Measurements from ENCODE around the gene LRRC61.

Gene LRRC61

DNA sequence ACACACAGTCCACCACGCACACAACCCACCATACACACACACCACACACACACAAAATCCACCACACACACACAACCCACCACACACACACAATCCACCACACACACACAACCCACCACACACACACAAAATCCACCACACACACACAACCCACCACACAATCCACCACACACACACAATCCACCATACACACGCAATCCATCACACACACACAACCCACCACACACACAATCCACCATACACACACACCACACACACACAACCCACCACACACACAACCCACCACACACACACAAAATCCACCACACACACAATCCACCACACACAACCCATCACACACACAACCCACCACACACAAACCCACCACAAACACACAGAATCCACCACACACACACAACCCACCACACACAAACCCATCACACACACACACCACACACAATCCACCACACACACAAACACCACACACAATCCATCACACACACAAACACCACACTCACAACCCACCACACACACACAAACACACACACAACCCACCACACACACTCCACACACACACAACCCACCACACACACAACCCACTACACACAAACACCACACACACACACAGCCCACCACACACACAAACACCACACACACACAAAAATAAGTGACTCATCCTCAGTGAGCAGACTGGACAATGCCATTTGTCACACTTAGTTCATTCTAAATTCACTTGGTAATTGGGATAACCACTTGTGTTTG is 36.6 kb downstream of the LRRC61 start:
- TF ChIP-seq TCF12 (IDR thresholded peaks at IDR 0.05; ENCODE audit: low read depth): no peak

DNA sequence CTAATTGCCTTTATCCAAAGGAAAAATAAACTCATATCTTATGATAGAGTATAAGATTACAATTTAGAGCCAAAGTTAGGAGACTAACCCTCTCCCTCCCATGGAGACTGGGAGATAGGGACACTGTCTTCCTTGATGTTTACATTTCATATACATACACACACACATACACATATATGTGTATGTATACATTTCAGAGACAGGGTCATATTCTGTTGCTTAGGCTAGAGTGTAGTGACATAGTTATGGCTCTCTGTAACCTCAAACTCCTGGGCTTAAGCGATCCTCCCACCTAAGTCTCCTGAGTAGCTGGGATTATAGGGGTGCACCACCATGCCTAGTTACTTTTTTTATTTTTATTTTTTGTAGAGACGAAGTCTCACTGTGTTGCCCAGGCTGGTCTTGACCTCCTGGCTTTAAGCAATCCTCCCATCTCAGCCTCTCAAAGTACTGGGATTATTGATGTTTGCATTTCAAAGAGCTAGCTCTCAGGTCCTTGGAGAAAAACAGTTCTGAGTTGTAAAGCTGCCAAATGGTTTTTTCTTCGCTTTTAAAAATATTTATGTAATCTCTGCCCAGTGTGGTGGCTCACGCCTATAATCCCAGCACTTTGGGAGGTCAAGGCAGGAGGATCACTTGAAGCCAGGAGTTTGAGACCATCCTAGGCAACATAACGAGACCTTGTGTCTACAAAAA is 37.4 kb downstream of the LRRC61 start:
- TF ChIP-seq FOXM1 (IDR thresholded peaks at IDR 0.05; ENCODE audit: borderline replicate concordance, low read depth): no peak
- TF ChIP-seq, protein P1, sequence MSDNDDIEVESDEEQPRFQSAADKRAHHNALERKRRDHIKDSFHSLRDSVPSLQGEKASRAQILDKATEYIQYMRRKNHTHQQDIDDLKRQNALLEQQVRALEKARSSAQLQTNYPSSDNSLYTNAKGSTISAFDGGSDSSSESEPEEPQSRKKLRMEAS (IDR thresholded peaks at IDR 0.05): no peak
- TF ChIP-seq EP300 (IDR thresholded peaks at IDR 0.05; ENCODE audit: borderline replicate concordance): no peak
- no peak for TF ChIP-seq CREB1 (IDR thresholded peaks at IDR 0.05; ENCODE audit: low read depth)
- TF ChIP-seq TAF1 (IDR thresholded peaks at IDR 0.05; ENCODE audit: low read depth): no peak
- no peak for TF ChIP-seq YY1 (IDR thresholded peaks at IDR 0.05; ENCODE audit: low read depth)
- no peak for TF ChIP-seq TEAD4 (IDR thresholded peaks at IDR 0.05)
- TF ChIP-seq, protein P2, sequence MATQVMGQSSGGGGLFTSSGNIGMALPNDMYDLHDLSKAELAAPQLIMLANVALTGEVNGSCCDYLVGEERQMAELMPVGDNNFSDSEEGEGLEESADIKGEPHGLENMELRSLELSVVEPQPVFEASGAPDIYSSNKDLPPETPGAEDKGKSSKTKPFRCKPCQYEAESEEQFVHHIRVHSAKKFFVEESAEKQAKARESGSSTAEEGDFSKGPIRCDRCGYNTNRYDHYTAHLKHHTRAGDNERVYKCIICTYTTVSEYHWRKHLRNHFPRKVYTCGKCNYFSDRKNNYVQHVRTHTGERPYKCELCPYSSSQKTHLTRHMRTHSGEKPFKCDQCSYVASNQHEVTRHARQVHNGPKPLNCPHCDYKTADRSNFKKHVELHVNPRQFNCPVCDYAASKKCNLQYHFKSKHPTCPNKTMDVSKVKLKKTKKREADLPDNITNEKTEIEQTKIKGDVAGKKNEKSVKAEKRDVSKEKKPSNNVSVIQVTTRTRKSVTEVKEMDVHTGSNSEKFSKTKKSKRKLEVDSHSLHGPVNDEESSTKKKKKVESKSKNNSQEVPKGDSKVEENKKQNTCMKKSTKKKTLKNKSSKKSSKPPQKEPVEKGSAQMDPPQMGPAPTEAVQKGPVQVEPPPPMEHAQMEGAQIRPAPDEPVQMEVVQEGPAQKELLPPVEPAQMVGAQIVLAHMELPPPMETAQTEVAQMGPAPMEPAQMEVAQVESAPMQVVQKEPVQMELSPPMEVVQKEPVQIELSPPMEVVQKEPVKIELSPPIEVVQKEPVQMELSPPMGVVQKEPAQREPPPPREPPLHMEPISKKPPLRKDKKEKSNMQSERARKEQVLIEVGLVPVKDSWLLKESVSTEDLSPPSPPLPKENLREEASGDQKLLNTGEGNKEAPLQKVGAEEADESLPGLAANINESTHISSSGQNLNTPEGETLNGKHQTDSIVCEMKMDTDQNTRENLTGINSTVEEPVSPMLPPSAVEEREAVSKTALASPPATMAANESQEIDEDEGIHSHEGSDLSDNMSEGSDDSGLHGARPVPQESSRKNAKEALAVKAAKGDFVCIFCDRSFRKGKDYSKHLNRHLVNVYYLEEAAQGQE (IDR thresholded peaks at IDR 0.05; ENCODE audit: low read depth): no peak
- TF ChIP-seq NFIC (IDR thresholded peaks at IDR 0.05): no peak
- TF ChIP-seq TCF12 (IDR thresholded peaks at IDR 0.05; ENCODE audit: low read depth): no peak
- no peak for TF ChIP-seq ZBTB7A (IDR thresholded peaks at IDR 0.05; ENCODE audit: low read depth)
- TF ChIP-seq, protein P3, sequence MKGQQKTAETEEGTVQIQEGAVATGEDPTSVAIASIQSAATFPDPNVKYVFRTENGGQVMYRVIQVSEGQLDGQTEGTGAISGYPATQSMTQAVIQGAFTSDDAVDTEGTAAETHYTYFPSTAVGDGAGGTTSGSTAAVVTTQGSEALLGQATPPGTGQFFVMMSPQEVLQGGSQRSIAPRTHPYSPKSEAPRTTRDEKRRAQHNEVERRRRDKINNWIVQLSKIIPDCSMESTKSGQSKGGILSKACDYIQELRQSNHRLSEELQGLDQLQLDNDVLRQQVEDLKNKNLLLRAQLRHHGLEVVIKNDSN (IDR thresholded peaks at IDR 0.05): no peak
- no peak for TF ChIP-seq RAD21 (IDR thresholded peaks at IDR 0.05; ENCODE audit: low read depth)
- no peak for TF ChIP-seq EGR1 (IDR thresholded peaks at IDR 0.05)
- no peak for TF ChIP-seq CEBPB (IDR thresholded peaks at IDR 0.05)

DNA sequence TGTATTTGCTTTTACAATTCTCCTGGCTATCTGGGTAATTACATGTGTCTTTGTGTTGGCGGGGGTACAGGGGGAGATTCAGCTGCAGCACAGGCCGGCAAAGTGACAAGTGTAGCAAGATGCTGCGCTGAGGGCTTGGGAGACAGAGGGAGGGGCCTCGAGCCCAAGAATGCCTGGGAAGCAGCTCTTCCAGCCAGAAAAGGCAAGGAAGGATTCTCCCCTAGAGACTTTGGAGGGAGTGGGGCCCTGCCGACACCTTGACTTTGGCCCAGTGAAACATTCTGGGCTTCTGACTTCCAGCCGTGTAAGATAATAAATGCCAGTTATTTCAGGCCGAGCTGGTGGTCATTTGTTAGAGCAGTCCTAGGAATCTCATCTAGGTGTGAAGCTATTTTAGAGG is 38.2 kb downstream of the LRRC61 start:
- TF ChIP-seq, protein P2 (IDR thresholded peaks at IDR 0.05; ENCODE audit: low read depth): no peak
- TF ChIP-seq FOXM1 (IDR thresholded peaks at IDR 0.05; ENCODE audit: borderline replicate concordance, low read depth) (no peak), NFIC (IDR thresholded peaks at IDR 0.05) (no peak), ZBTB7A (IDR thresholded peaks at IDR 0.05; ENCODE audit: low read depth) (no peak)
- TF ChIP-seq, protein P1 (IDR thresholded peaks at IDR 0.05): no peak
- TF ChIP-seq, protein P3 (IDR thresholded peaks at IDR 0.05): no peak

DNA sequence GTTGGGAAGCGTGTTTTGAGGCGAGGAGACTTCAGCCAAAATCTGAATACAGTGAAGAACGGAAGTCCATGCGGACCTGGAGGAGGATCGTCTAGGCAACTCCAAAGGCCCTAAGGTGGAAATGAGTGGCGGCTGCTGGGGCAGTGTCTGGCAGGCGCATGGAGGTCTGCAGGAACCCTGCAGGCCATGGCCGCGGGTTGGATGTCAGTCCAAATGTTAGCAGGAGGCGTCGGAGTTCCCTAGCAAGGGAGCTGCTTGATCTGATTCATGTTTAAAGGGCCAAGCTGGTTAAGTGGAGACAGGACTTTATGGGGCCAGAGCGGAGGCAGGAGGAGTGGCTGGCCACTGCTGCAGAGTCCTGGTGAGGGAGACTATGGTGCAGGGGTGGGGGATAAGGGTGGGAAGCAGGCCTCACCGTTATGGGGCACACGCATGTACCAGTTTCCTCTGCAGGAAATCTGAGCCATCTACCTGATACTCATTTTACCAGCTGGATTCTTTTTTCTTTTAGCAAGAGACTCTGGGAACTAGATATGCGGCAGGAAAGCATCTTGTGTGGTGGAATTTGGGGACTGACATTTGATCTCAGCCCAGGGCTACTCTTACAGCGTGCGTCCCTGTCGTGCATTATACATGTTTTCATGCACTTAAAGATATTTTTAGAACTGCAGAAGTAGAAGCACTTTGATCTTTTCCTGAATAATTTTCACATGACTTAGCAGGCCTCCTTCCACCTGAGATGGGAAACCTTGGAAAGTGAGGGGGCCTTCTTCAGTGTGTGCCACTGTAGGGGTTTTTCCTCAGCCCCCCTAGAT is 38.9 kb downstream of the LRRC61 start:
- TF ChIP-seq EGR1 (IDR thresholded peaks at IDR 0.05) (no peak), CREB1 (IDR thresholded peaks at IDR 0.05; ENCODE audit: low read depth) (no peak), ZBTB7A (IDR thresholded peaks at IDR 0.05; ENCODE audit: low read depth) (no peak), TAF1 (IDR thresholded peaks at IDR 0.05; ENCODE audit: low read depth) (no peak), TCF12 (IDR thresholded peaks at IDR 0.05; ENCODE audit: low read depth) (no peak), RAD21 (IDR thresholded peaks at IDR 0.05; ENCODE audit: low read depth) (no peak), YY1 (IDR thresholded peaks at IDR 0.05; ENCODE audit: low read depth) (no peak)
- TF ChIP-seq, protein P1 (IDR thresholded peaks at IDR 0.05): no peak
- TF ChIP-seq, protein P2 (IDR thresholded peaks at IDR 0.05; ENCODE audit: low read depth): no peak
- TF ChIP-seq, protein P3 (IDR thresholded peaks at IDR 0.05): no peak

Data from Ishikawa (cell line).